Stromal cell of bone marrow (primary cell): ENCODE results near the gene IGSF23.
"Not testable (repeated sequence)": the region's sequence is repeated elsewhere in the genome, so short reads cannot be mapped to it uniquely, and the experiment has no call there.

Experiments
- DNase-seq: peaks from one replicate; pipeline ENCODE4 v3.0.0-alpha.2; 2012; ENCODE audit warnings: low read depth

Gene IGSF23

DNA sequence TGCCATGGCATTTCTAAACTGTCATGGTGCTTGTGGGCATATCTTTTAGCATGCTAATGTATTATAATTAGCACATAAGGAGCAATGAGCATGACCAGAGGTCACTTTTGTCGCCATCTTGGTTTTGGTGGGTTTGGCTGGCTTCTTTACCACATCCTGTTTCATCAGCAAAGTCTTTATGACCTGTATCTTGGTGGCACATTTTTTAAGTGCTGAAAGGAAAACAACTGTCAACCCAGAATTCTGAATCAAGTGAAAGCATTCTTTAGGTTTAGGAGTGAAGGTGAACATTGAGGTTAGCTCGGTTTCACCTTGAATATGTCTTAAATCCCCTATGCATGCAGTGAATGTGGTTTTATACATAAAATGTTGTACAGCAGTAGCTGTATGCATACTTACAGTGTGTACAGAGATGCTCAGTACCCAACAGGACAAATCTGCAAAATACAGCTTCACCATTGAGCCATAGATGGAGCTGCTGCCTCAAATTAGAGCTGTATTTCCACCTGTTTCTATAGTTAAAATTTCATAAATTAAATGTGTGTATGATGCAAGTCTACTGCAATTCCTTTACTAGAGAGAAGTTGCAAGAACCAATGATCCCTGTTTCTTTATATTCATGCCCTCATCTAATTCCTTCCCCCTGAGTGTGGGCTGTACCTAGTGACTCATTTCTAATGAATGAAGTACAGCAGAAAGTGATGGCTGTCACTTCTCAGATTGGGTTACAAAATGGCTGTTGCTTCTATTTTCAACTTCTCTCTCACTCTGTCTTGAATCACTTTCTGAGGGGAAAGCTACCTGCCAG is 25.2 kb upstream of the IGSF23 start:
- peak; percentile 65 for DNase-seq

- no peak for DNase-seq
Observed at GRCh38 chr19:44588771-44589112, 24.6 kb upstream of the IGSF23 start.

- DNase-seq: no peak
Observed at GRCh38 chr19:44590245-44591059, 22.9 kb upstream of the IGSF23 start.

DNA sequence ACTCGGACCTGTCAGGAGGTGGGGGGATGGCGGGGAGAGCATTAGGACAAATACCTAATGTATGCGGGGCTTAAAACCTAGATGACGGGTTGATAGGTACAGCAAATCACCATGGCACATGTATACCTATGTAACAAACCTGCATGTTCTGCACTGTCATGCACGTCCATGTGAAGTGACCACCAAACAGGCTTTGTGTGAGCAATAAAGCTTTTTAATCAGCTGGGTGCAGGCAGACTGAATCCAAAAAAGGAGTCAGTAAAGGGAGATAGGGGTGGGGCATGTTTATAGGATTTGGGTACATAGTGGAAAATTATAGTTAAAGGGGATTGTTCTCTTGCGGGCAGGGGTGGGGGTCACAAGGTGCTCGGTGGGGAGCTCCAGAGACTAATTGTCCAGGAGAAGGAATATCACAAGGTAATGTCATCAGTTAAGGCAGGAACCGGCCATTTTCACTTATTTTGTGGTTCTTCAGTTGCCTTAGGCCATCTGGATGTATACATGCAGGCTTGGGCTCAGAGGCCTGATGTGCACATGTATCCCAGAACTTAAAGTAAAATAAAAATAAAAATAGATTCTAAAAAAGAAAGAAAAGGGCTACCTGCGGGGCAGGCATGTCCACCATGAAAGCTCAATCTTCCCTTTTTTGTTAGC is 21.9 kb upstream of the IGSF23 start:
- not testable (repeated sequence) for DNase-seq

- DNase-seq: no peak
Observed at GRCh38 chr19:44592451-44592890, 20.9 kb upstream of the IGSF23 start.

- DNase-seq: no peak
Observed at GRCh38 chr19:44593294-44593693, 20.1 kb upstream of the IGSF23 start.

DNA sequence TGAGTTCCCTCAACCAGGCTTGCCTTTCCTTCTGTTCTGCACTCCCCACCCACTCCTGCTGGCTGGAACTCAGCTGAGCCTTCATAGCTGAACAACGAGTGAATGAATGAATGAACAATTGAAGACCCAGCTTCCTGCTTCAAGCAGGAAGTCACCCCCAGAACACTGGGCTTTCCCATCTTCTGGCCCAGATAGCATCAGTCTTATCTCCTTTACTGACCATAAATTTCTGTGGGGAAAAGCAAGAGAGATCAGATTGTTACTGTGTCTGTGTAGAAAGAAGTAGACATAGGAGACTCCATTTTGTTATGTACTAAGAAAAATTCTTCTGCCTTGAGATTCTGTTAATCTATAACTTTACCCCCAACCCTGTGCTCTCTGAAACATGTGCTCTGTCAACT is 19.5 kb upstream of the IGSF23 start:
- not testable (repeated sequence) for DNase-seq

- no peak for DNase-seq
Observed at GRCh38 chr19:44596428-44597130, 16.8 kb upstream of the IGSF23 start.

GRCh38 chr19:44597131-44597491 is 16.3 kb upstream of the IGSF23 start:
- no peak for DNase-seq

DNA sequence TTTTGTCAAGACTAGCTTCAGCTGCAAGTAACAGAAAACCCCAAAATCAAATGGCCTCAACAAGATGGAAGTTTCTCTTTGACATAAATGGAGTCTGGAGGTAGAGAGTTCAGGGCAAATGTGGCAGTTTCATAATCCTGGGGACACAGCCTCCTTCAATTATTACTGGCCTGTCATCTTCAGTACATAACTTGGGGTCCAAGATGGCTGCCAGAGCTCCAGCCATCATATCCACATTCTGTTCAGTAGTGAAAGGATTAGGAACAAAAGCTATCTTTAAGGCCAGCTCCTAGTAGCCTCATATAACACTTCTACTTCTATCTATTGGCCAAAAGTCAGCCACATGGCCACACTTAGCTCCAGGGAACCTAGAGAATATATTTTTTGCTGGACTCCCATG is 15.0 kb upstream of the IGSF23 start:
- DNase-seq: no peak

DNA sequence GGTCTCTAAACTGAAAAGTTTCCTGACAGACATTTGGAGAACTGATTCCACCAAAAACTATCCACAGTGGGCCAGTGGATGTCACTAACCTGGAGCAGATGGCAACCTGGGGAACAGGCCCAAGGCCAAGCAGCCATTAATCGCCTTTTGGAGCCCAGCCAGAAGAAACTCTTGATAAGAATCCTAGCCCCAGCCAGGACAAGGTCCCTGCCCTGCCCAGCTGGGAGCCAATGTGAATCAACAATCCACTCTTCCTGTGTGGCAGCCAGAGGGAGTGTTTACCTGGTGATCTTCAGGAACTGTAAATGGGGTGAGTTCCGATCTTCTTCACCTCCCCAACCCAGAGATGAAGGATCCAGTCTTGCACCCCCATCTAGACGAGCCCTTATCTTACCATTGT is 14.5 kb upstream of the IGSF23 start:
- DNase-seq: no peak

GRCh38 chr19:44600466-44600865 is 12.9 kb upstream of the IGSF23 start:
- no peak for DNase-seq

GRCh38 chr19:44602081-44602480 is 11.3 kb upstream of the IGSF23 start:
- no peak for DNase-seq

GRCh38 chr19:44603201-44603945 is 10.0 kb upstream of the IGSF23 start:
- peak; percentile 79 for DNase-seq

- DNase-seq: no peak
Observed at GRCh38 chr19:44604241-44604640, 9.1 kb upstream of the IGSF23 start.

GRCh38 chr19:44605547-44605946 is 7.8 kb upstream of the IGSF23 start:
- no peak for DNase-seq

GRCh38 chr19:44607049-44607448 is 6.3 kb upstream of the IGSF23 start:
- no peak for DNase-seq

DNA sequence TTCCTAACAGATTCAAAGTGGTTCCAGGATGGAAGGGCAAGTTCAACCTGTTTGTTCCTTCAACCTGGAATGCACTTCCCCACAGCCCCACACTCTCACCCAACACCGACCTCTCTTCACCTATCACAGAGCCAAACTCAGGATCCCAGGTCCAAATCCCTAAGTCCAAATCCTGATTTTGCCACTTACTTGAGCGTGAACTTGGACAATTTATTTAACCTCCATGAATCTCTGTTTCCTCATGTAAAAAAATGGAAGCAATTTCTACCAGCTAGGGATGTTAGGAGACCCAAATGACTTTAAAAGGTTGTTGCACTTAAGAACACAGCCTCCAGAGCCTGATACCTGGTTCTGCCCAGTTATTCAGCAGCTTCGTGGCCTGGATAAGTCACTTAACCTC is 5.4 kb upstream of the IGSF23 start:
- no peak for DNase-seq

DNA sequence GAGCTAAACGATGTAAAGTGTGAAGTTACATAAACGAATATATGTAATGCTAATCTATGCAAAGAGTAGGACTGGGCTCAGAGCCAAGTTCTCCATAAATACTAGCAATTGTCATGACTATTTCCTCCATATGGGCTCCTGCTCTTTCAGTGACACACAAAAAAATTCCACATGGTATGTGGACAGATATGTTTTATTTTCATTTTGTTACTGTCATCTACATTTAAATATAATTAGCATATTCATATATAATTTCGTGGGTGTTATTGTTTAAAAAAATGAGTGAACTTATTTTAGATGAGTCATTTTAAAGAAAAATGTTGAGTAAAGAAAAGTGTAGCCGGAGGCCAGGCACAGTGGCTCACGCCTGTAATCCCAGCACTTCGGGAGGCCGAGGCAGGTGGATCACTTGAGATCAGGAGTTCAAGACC is 5.0 kb upstream of the IGSF23 start:
- no peak for DNase-seq

- no peak for DNase-seq
Observed at GRCh38 chr19:44609219-44609618, 4.1 kb upstream of the IGSF23 start.

DNA sequence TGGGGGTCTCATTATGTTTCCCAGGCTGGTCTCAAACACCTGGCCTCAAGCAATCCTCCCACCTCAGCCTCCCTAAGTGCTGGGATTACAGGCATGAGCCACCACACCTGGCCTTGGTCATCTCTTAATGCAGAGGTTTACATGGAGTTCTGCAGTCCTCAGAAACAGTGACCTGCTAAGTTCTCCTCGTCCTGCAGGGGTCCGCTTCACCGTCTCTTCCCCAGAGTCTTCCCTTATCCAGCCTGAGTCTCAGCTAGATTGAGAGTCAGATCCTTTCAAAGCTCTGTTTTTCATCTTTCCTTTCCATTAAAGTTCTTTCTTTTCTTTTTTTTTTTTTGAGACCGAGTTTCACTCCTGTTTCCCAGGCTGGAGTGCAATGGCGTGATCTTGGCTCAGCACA is 2.9 kb upstream of the IGSF23 start:
- not testable (repeated sequence) for DNase-seq
